Activated T-helper 9 cell treated with anti-CD3 and anti-CD28 coated beads, Interleukin-2, amount 50 U/mL, for 16 hours (primary cell): ENCODE data around the gene TRIM34.
"Not testable (repeated sequence)": the region's sequence is repeated elsewhere in the genome, so short reads cannot be mapped to it uniquely, and the experiment has no call there.

Experiments
- DNase-seq: peaks from one replicate; pipeline ENCODE4 v3.0.0-alpha.2; 2020; ENCODE audit warnings: low read depth

TRIM34 gene

GRCh38 chr11:5624489-5625279 is at the start of gene TRIM34:
Gene TRIM34 (plus strand): TSS chr11:5625001. CDS start chr11:5632332, 7,331 bp downstream.
- DNase-seq: peak; percentile 20

- DNase-seq: no peak
Measured at GRCh38 chr11:5575152-5575551, 49.6 kb upstream of the TRIM34 start.

DNA sequence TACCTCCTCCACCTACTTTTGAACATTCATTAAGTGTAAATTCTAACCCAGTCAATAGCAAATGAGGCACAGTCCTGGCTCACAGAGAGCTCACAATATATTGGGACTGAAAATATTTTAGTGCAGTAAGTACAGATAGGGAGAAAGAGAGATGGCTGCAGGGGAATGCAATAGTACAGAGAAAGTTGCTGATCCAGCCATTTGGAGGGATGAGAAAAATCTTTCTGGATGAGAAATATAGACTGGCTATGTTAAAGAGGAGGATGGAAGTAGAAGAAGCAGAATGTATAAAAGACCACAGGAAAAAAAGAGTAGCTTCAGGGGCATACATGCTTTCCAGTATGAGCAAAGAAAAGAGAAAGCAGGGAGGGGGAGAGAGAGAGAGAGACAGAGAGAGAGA is 47.7 kb upstream of the TRIM34 start:
- no peak for DNase-seq

DNA sequence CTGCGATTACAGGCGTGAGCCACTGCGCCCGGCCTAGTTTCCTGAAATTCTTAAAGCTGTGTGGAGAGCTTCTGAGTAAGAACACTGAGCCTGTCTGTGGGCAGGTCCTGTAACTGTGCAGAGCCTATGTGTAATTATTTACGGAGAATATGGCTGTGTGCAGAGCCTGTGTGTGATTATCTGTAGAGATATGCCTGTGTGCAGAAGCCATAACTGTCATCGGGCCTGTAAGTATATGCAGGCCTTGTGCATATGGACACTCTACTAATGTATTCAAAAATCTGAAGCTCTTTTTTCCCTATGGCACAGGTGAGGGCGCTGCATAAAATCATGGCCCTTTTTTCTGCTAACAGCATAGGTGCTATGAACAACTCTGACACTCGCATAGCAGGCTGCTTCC is 44.2 kb upstream of the TRIM34 start, which contains the start of gene OR52B6:
OR52B6 (plus strand) TSS at position 301 of the 400 bp plus-strand sequence; CDS start at position 301, 0 bp downstream.
- DNase-seq: no peak

DNA sequence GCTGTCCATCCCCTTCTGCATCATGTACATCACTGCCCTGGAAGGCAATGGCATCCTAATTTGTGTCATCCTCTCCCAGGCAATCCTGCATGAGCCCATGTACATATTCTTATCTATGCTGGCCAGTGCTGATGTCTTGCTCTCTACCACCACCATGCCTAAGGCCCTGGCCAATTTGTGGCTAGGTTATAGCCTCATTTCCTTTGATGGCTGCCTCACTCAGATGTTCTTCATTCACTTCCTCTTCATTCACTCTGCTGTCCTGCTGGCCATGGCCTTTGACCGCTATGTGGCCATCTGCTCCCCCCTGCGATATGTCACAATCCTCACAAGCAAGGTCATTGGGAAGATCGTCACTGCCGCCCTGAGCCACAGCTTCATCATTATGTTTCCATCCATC is 43.8 kb upstream of the TRIM34 start:
- DNase-seq: no peak

- DNase-seq: not testable (repeated sequence)
Measured at GRCh38 chr11:5584458-5584857, 40.3 kb upstream of the TRIM34 start.

GRCh38 chr11:5589906-5590305 is 34.9 kb upstream of the TRIM34 start:
- DNase-seq: not testable (repeated sequence)

DNA sequence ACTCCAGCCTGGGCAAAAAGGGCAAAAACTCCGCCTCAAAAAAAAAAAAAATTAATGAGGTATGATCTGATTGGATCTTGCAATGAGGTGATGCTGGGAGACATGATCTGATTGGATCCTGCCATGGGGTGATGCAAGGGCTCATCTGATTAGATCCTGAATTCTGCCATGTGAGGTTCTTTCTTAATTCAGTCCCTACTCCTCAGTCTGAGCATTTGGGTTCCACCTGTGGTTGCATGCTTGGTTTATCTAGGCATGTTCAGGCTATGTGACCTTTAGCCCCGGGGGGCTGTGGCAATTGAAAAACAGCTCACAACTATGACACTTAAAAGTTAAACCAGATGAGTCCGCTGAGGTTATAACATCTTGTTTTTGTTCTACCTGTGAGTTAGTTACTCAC is 33.2 kb upstream of the TRIM34 start:
- no peak for DNase-seq

GRCh38 chr11:5592615-5593014 is 32.2 kb upstream of the TRIM34 start:
- DNase-seq: no peak

DNA sequence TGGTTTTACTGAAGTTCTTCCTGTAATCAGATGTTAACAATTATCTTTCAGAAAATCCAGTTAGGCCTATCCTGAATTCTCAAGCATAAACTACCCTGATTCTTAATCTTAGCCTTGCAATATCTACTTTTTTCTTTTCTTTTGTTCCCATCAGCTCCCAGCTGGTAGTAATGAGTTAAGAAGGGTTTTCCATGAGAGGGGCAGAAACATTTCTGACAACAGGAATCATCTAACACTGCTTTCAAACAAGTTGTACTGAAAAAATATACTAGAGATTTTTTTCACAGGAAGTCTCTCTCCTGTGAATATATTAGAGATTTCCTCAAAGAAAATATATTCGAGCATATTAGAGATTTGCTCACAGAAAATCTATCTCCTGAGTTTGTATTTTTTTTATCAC is 31.7 kb upstream of the TRIM34 start:
- DNase-seq: no peak

DNA sequence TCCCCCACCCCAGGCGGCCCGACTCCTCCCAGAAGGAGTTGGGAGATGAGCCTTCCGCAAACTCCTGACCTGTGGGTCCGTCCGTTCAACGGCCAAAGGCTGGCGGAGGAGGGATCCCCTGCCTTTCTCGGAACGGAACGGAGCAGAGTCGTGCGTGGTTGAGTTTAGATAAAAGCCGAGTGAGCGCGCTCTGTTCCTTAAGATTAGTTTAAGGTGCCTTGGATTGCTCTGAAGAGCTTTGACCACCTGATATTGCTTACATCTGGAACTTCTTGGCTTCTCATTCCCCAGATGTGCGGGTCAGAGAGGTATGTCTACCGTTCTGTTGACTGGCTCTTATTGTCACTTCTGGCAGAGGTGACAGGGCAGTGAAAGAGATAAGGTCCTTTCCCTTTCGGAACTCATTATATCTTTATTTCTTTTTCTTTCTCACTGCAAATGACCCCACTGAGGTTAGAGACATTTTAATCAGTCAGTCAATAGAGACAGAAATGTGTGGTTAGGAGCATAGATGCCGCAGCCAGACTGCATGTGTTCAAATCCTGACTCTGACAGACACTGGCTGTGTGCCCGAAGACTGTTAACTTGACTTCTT is 28.1 kb upstream of the TRIM34 start, which contains the start of gene TRIM6:
TRIM6 (plus strand) TSS at position 31 of the 595 bp plus-strand sequence; CDS start at position 292, 261 bp downstream.
- DNase-seq: no peak

- DNase-seq: no peak
Measured at GRCh38 chr11:5597953-5598352, 26.8 kb upstream of the TRIM34 start.

DNA sequence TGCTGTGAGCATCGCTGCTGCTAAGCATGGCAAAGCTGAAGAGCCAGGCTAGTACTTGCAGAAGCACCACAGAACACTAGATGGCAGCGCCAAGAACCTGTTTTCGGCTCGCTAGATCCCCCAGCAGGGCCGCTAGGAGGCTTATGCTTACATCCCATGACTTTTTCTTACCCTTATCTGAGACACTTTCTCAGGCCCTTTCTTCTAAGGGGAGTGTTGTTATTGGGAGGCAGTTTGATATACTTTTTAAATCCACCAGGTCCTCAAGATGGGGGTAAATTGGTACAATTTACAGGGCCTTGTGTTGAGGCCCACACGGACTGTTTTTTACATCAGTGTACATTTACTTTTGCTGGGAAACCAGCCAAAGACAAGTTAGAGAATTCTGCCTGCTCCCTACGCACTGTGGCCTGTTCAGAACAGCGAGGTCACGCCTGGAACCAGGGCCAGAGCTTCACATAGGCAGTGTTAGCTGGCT is 24.4 kb upstream of the TRIM34 start:
- peak; percentile 32 for DNase-seq

GRCh38 chr11:5602791-5603190 is 22.0 kb upstream of the TRIM34 start:
- not testable (repeated sequence) for DNase-seq

- no peak for DNase-seq
Measured at GRCh38 chr11:5603326-5603725, 21.5 kb upstream of the TRIM34 start.

- DNase-seq: no peak
Measured at GRCh38 chr11:5604896-5605295, 19.9 kb upstream of the TRIM34 start.

DNA sequence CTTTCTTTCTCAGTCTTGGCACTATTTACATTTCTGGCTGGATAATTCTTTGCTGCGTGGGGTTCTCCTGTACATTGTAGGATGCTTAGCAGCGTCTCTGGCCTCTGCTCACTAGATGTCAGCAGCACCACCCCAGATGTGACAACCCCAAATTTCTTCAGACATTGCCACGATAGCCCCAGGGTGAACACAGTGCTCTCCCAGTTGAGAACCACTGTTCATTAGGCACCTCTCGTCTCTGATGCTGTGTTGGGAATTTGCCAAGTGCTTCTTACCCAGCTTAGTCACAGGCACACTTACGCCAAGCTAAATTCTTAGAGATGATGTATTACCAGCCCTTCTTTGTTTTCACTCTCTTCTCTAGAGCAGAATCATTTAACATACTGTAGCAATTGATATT is 19.0 kb upstream of the TRIM34 start:
- DNase-seq: no peak

DNA sequence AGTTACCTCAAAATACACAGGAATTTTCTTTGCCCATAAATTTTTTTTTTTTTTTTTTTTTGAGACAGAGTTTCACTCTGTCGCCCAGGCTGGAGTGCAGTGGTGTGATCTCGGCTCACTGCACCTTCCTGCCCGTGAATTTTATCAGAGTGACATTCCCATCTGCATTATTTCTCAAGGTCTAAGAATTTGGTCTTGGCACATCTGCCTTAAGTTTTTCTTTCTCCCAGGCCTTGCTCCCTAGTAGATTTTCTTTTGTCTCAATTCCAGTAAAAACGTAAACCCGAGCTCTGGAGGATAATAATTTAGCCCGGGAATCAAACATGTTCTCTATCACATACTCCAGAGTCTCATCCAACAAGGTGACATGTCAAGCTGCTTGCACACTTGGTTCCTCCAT is 16.0 kb upstream of the TRIM34 start:
- DNase-seq: no peak

- no peak for DNase-seq
Measured at GRCh38 chr11:5610446-5610845, 14.4 kb upstream of the TRIM34 start.

GRCh38 chr11:5611627-5612026 is 13.2 kb upstream of the TRIM34 start:
- no peak for DNase-seq

- DNase-seq: no peak
Measured at GRCh38 chr11:5618807-5619206, 6.0 kb upstream of the TRIM34 start.

- DNase-seq: no peak
Measured at GRCh38 chr11:5620651-5621521, 3.9 kb upstream of the TRIM34 start.
